GM21717 (cell line): ENCODE data around the gene TMPRSS2.

ENCODE experiments used
- ATAC-seq: cut with Tn5 transposase; IDR thresholded peaks from one replicate; pipeline ENCODE4 v1.9.1; 2021; ENCODE audit warnings: mild to moderate bottlenecking, moderate library complexity; ENCODE audit not compliant: unreplicated experiment

Gene TMPRSS2

GRCh38 chr21:41510500-41510899 is 2.5 kb upstream of the TMPRSS2 start:
- ATAC-seq = no peak

- ATAC-seq = no peak
Observed at GRCh38 chr21:41509733-41510132, 1.8 kb upstream of the TMPRSS2 start.

- ATAC-seq = no peak
Observed at GRCh38 chr21:41509145-41509496, 1.2 kb upstream of the TMPRSS2 start.

GRCh38 chr21:41508415-41509144 is 622 bp upstream of the TMPRSS2 start:
- no peak for ATAC-seq

- ATAC-seq = no peak
Observed at GRCh38 chr21:41506611-41507520, 1.1 kb downstream of the TMPRSS2 start.

GRCh38 chr21:41506005-41506594 is 1.9 kb downstream of the TMPRSS2 start:
- no peak for ATAC-seq

GRCh38 chr21:41504030-41504429 is 3.9 kb downstream of the TMPRSS2 start:
- ATAC-seq = no peak

GRCh38 chr21:41503331-41503730 is 4.6 kb downstream of the TMPRSS2 start:
- ATAC-seq = no peak

- ATAC-seq = no peak
Observed at GRCh38 chr21:41501919-41502318, 6.0 kb downstream of the TMPRSS2 start.

GRCh38 chr21:41500931-41501381 is 7.0 kb downstream of the TMPRSS2 start:
- ATAC-seq = no peak

- ATAC-seq = no peak
Observed at GRCh38 chr21:41500363-41500762, 7.6 kb downstream of the TMPRSS2 start.

GRCh38 chr21:41499920-41500319 is 8.0 kb downstream of the TMPRSS2 start:
- ATAC-seq = no peak

- no peak for ATAC-seq
Observed at GRCh38 chr21:41497788-41498187, 10.2 kb downstream of the TMPRSS2 start.

GRCh38 chr21:41497008-41497407 is 10.9 kb downstream of the TMPRSS2 start:
- no peak for ATAC-seq

- ATAC-seq = no peak
Observed at GRCh38 chr21:41494242-41494641, 13.7 kb downstream of the TMPRSS2 start.

- ATAC-seq = no peak
Observed at GRCh38 chr21:41491412-41491811, 16.5 kb downstream of the TMPRSS2 start.

GRCh38 chr21:41490330-41490729 is 17.6 kb downstream of the TMPRSS2 start:
- no peak for ATAC-seq

- ATAC-seq = no peak
Observed at GRCh38 chr21:41489329-41489728, 18.6 kb downstream of the TMPRSS2 start.

GRCh38 chr21:41488080-41488479 is 19.9 kb downstream of the TMPRSS2 start:
- ATAC-seq = no peak

GRCh38 chr21:41487082-41487481 is 20.9 kb downstream of the TMPRSS2 start:
- no peak for ATAC-seq

GRCh38 chr21:41483973-41484372 is 24.0 kb downstream of the TMPRSS2 start:
- no peak for ATAC-seq

- ATAC-seq = no peak
Observed at GRCh38 chr21:41483415-41483814, 24.5 kb downstream of the TMPRSS2 start.
